Osteoblast (primary cell): Measurements from ENCODE around the gene DOCK10. TPM values are rescaled to one million over a fixed set of nuclear protein-coding genes. Genes with fewer than 3 reads are reported as not detected.

ENCODE experiments used
- DNase-seq: peaks from one replicate; pipeline ENCODE4 v3.0.0; 2011; ENCODE audit warnings: low spot score, mixed read lengths; ENCODE audit not compliant: insufficient read length; ENCODE audit errors: missing footprints
- H2AFZ ChIP-seq: 2 replicates; pipeline ENCODE4 v1.6.0; 2011; ENCODE audit warnings: mild to moderate bottlenecking, low read length
- H3K27ac ChIP-seq: 2 replicates; pipeline ENCODE4 v1.5.1; 2011; ENCODE audit warnings: mild to moderate bottlenecking, low read depth, low read length, moderate library complexity
- H3K27me3 ChIP-seq: 2 replicates; pipeline ENCODE4 v1.6.0; 2012; ENCODE audit warnings: mild to moderate bottlenecking, control low read depth, inconsistent platforms, low read length, moderate library complexity; ENCODE audit not compliant: insufficient read depth
- H3K36me3 ChIP-seq: 2 replicates; pipeline ENCODE4 v1.5.1; 2011; ENCODE audit warnings: mild to moderate bottlenecking, low read length, control low read depth, moderate library complexity; ENCODE audit not compliant: insufficient read depth
- H3K4me1 ChIP-seq: 2 replicates; pipeline ENCODE4 v1.5.1; 2011; ENCODE audit warnings: mild to moderate bottlenecking, low read length, control low read depth, moderate library complexity; ENCODE audit not compliant: insufficient read depth
- H3K4me2 ChIP-seq: 2 replicates; pipeline ENCODE4 v1.6.0; 2011; ENCODE audit warnings: mild to moderate bottlenecking, low read length; ENCODE audit not compliant: insufficient read depth
- H3K4me3 ChIP-seq: fragments of 200-600 bp; sonication (generic); 3 replicates; pipeline ENCODE4 v1.5.1; 2012; ENCODE audit warnings: mild to moderate bottlenecking, low read length, inconsistent platforms; ENCODE audit not compliant: insufficient read depth
- H3K79me2 ChIP-seq: 2 replicates; pipeline ENCODE4 v1.6.0; 2012; ENCODE audit warnings: mild to moderate bottlenecking, low read length, control low read depth, inconsistent platforms; ENCODE audit not compliant: insufficient read depth
- H3K9me3 ChIP-seq: 2 replicates; pipeline ENCODE4 v1.5.1; 2011; ENCODE audit warnings: low read depth, low read length, control low read depth
- H4K20me1 ChIP-seq: 2 replicates; pipeline ENCODE4 v1.6.0; 2012; ENCODE audit warnings: mild to moderate bottlenecking, low read length, control low read depth; ENCODE audit not compliant: insufficient read depth
- small RNA-seq: library from RNA; depleted of rRNA; stranded (forward); fragments of <200 nt; gene quantifications from one replicate; pipeline ENCODE3, GENCODE V24; 2012
- total RNA-seq: library from RNA; depleted of rRNA; stranded (reverse); fragments of >200 nt; gene quantifications from 2 replicates; pipeline ENCODE4 v1.2.3, GENCODE V29; 2012
- TF ChIP-seq, protein P1 (sequence below): IDR thresholded peaks from 2 replicates; pipeline ENCODE4 v1.5.1; 2011; ENCODE audit warnings: mild to moderate bottlenecking, low read depth, low read length, moderate library complexity; ENCODE audit errors: extremely low read depth

Gene DOCK10
- total RNA-seq, 1 donor, result 33.3 TPM

DNA sequence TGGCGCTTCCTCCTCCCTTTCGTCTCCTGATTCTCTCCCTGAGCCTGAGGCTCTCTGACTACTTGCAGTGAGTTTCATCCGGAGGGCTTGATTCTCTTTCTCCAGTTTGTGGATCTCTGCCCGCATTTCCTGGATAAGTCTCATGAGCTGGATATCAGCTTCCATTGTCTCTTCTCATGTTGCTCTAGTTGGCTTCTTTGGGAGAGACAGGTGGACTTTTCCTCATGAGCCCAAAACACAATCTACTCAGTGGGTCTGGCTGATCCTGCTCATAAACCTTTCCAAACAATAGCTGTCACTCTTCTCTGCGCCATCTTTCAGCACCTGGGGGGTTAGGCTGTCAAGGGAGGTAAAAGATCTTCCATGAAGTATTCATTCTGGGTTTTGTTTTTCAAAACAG, 326.1 kb downstream of the DOCK10 start, which contains the start of gene CCDC195:
Gene CCDC195, minus strand, starts transcription at position 165 of the 400 bp plus-strand sequence. Its CDS starts 0 bp downstream, at position 165.
- Histone ChIP-seq H3K4me3 (no peak within 1 kb of the TSS), H2AFZ (no peak within 1 kb of the TSS), H3K79me2 (no peaks in the 10 kb centered on the region), H3K4me1 (no peaks in the 10 kb centered on the region), H3K27me3 (no peaks in the 10 kb centered on the region), H3K9me3 (no peaks in the 10 kb centered on the region), H4K20me1 (no peaks in the 10 kb centered on the region), H3K36me3 (no peaks in the 10 kb centered on the region), H3K4me2 (no peak within 1 kb of the TSS), H3K27ac (no peak within 1 kb of the TSS)
- TF ChIP-seq, protein P1, sequence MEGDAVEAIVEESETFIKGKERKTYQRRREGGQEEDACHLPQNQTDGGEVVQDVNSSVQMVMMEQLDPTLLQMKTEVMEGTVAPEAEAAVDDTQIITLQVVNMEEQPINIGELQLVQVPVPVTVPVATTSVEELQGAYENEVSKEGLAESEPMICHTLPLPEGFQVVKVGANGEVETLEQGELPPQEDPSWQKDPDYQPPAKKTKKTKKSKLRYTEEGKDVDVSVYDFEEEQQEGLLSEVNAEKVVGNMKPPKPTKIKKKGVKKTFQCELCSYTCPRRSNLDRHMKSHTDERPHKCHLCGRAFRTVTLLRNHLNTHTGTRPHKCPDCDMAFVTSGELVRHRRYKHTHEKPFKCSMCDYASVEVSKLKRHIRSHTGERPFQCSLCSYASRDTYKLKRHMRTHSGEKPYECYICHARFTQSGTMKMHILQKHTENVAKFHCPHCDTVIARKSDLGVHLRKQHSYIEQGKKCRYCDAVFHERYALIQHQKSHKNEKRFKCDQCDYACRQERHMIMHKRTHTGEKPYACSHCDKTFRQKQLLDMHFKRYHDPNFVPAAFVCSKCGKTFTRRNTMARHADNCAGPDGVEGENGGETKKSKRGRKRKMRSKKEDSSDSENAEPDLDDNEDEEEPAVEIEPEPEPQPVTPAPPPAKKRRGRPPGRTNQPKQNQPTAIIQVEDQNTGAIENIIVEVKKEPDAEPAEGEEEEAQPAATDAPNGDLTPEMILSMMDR, result no peak
- no peak for DNase-seq

Small RNA genes lying within 50 kb of the gene (small RNA-seq; reads per million reads assigned to genes)
- not detected for gene MIR4439
